ENCODE results near the gene NFKB2. TPM values are rescaled to one million over a fixed set of nuclear protein-coding genes. Genes with fewer than 3 reads are reported as not detected.

The NFKB2 gene
- 18.7 TPM for polyA plus RNA-seq (ENCODE audit: insufficient read length)

DNA sequence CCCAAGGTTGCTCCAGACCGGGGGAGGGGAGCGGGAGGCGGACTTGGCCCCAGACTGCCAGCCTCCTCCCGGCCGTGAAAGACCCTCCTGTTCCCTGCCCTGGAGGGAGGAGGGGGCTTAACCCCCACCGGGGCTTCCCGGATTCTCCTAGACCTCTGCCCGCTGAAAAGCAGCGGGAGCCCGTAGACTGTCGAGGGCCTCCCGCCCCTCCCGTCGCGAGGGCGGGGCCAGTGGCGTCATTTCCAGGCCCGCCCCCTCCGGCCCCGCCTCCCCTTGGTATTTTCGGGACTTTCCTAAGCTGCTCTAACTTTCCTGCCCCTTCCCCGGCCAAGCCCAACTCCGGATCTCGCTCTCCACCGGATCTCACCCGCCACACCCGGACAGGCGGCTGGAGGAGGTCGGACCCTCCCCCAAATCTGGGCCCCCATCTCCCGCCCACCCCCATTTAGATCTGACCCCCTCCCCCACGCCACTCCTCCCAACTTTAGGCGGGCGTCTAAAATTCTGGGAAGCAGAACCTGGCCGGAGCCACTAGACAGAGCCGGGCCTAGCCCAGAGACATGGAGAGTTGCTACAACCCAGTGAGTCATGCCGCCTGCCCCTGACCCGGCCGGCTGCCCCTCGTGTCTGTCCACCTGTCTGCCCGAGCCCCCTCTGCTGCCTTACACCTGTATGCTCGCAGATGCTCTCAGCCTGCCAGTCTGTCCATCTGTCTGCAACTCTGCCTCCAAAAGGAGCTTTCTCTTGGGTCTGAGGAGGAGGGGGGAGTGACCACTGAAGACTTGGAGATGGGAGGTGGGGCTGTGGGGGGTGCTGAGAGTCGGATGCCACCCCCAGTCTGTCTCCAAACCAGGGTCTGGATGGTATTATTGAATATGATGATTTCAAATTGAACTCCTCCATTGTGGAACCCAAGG, at the start of gene NFKB2:
NFKB2 (plus strand) TSS at position 306 of the 917 bp plus-strand sequence; CDS start at position 561, 255 bp downstream.
- peak; percentile 94 for DNase-seq

GRCh38 chr10:102347236-102347828, 48.2 kb upstream of the NFKB2 start:
- peak; percentile 39 for DNase-seq

- DNase-seq = peak; percentile 48
These were observed 43.3 kb upstream of the NFKB2 start for GRCh38 chr10:102352066-102352715.

GRCh38 chr10:102354451-102354850, 41.1 kb upstream of the NFKB2 start:
- no peak for DNase-seq

GRCh38 chr10:102358712-102359382, 36.7 kb upstream of the NFKB2 start:
- DNase-seq = no peak

- DNase-seq = no peak
These were observed 28.1 kb upstream of the NFKB2 start for GRCh38 chr10:102367441-102367840.

- no peak for DNase-seq
These were observed 27.4 kb upstream of the NFKB2 start for GRCh38 chr10:102368077-102368476.

DNA sequence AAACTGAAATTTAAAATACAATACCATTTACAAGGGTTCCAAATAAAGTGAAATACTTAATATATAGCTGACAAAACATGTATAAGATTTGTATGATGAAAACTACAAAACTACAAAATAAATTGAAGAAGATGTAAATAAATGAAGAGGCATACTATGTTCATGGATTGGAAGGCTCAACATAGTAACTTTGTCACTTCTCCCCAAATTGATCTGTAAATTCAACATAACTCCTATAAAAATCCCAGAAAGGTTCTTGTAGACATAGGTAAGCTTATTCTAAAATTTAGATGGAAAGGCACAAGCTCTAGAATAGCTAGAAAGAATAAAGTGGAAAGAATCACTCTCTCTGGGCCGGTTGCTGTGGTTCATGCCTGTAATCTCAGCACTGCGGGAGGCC, 24.2 kb upstream of the NFKB2 start:
- no peak for DNase-seq

DNA sequence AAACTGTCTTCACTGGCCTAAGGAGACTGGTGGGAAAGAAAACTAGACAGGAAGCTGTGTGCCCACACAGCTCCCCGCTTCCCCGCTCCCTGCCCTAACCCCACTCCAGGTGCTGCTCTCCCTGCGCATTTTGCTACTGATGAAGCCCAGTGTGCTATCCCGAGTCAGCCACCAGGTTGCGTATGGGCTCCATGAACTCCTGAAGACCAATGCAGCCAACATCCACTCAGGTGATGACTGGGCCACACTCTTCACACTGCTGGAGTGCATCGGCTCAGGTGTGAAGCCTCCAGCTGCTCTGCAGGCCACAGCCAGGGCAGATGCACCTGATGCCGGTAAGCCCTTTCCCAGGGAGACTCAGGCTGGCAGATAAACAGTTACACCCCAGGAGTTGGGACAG, 20.3 kb upstream of the NFKB2 start:
- DNase-seq = no peak

DNA sequence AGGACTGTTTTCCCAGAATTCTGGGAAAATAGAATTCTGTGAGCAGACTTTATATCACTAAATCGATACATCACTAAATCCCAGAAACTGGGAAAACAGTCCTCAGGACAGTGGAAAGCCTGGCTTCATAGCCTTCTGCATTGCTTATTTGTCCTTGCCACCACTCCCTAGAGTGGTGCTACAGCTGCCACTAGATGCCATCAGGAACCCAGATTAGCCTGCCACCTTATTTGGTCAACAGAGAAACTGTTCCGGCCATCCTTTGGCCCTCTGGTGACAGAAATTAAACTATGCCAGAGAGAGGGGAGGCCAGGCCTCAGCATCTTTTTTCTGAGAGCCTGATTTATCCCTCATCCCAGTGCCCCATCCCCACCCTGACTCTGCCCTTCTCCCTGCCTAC, 19.6 kb upstream of the NFKB2 start:
- DNase-seq = no peak

DNA sequence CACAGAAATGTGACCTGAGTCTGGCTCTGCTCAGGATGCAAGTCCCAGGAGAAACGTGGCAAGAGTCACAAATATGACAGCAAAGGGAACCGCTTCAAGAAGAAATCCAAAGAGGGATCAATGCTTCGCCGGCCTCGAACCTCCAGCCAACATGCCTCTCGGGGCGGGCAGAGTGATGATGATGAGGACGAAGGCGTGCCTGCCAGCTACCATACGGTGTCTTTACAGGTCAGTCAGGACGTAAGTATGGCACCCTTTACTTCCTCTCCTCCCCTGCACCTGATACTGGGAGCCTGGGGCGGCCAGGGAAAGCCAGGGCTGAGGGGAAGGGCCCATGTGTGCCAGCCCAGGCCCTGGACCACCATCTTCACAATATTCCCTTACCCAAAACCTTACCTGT, 18.6 kb upstream of the NFKB2 start:
- no peak for DNase-seq

DNA sequence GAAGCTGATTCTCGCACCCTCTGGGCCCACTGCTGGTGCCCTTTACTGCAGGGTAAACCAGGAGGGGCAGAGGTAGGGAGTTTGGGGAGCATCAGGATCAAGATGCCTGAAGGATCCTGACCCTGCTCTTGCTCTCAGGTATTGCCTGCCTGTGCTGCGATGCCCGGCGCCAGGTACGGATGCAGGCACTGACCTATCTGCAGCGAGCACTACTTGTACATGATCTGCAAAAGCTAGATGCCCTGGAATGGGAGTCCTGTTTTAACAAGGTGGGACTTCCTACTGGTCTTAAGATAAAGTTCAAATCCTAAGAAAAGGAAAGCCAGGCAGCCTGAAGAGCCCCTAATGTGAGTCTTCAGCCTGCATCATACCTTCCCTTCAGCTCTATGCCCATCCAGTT, 16.1 kb upstream of the NFKB2 start:
- no peak for DNase-seq

DNA sequence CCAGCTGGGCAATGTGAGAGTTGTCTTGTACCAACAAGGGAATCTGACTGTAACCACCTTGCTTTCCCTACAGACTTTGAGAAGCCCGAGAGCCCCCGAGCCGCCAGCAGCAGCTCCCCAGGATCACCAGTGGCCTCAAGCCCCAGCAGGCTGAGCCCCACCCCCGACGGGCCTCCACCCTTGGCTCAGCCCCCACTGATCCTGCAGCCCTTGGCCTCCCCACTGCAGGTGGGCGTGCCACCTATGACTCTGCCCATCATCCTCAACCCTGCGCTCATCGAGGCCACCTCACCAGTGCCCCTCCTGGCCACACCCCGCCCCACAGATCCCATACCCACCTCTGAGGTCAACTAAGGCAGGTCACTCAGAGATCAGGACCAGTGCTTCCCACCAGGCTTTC, 13.5 kb upstream of the NFKB2 start:
- DNase-seq = no peak

- DNase-seq = no peak
These were observed 12.6 kb upstream of the NFKB2 start for GRCh38 chr10:102382871-102383270.

DNA sequence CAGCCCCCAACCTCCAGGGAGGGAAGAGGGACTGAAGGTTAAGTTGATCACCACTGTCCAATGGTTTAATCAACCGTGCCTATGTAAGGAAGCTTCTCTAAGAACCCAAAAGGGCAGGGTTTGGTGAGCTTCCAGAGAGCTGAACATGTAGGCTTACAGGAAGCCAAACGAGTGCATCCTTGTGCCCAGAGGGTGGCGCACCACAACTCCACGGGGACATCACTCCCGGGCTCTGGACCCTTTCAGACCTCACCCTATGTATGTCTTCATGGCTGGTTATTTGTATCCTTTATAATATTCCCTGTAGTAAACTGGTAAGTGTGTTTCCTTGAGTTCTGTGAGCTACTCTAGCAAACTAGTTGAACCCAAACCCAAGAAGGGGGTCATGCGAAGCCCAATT, 11.5 kb upstream of the NFKB2 start:
- no peak for DNase-seq

- no peak for DNase-seq
These were observed 10.7 kb upstream of the NFKB2 start for GRCh38 chr10:102384606-102385429.

- DNase-seq = no peak
These were observed 5.6 kb upstream of the NFKB2 start for GRCh38 chr10:102389894-102390293.

- DNase-seq = no peak
These were observed 3.2 kb upstream of the NFKB2 start for GRCh38 chr10:102392306-102392705.

DNA sequence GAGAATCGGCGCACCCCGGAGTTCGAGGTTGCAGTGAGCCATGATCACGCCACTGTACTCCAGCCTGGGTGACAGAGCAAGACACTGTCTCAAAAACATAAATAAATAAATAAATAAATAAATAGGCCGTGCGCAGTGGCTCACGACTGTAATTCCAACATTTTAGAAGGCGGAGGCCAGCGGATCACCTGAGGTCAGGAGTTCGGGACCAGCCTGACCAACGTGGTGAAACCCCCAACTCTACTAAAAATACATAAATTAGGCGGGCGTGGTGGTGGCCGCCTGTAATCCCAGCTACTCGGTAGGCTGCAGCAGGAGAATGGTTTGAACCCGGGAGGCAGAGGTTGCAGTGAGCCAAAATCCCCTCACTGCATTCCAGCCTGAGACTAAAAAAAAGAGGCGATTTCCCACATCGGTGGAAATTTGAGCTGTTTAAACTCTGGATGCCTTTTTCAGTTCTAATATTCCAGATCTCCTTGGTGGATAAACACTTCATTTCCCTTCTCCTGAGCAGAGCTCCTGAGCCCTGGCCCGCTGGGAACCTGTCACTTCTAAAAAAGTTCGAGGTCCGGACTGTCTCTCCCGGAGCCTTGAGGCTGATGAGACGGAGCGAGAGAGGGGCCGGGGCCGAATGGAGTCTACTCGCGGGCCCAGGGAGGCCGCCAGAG, 2.0 kb upstream of the NFKB2 start:
- DNase-seq = no peak

GRCh38 chr10:102394079-102394800, 1.3 kb upstream of the NFKB2 start:
- DNase-seq = peak; percentile 91

All from hindlimb muscle (tissue), 1 donor.